GM18499 (cell line): ENCODE measurements around the gene LIMK1.
A peak's percentile ranks its signal among the peaks of the same experiment; 100 is the strongest.

ENCODE experiments used
- ATAC-seq: cut with Tn5 transposase; IDR thresholded peaks from one replicate; pipeline ENCODE4 v1.9.1; 2021; ENCODE audit warnings: moderate number of reproducible peaks; ENCODE audit not compliant: insufficient read depth, unreplicated experiment

LIMK1 gene

GRCh38 chr7:74082770-74083116 lies 861 bp upstream of the LIMK1 start:
- ATAC-seq: no peak

- no peak for ATAC-seq
Observed at GRCh38 chr7:74083928-74084721, 521 bp downstream of the LIMK1 start.

- no peak for ATAC-seq
Observed at GRCh38 chr7:74084722-74085578, 1.3 kb downstream of the LIMK1 start.

GRCh38 chr7:74087791-74088453 lies 4.3 kb downstream of the LIMK1 start:
- no peak for ATAC-seq

- ATAC-seq: no peak
Observed at GRCh38 chr7:74092321-74092963, 8.8 kb downstream of the LIMK1 start.

- ATAC-seq: no peak
Observed at GRCh38 chr7:74092964-74093471, 9.4 kb downstream of the LIMK1 start.

GRCh38 chr7:74093671-74094223 lies 10.1 kb downstream of the LIMK1 start:
- no peak for ATAC-seq

- ATAC-seq: no peak
Observed at GRCh38 chr7:74094224-74095101, 10.9 kb downstream of the LIMK1 start.

- ATAC-seq: no peak
Observed at GRCh38 chr7:74095135-74095534, 11.5 kb downstream of the LIMK1 start.

GRCh38 chr7:74097937-74098614 lies 14.5 kb downstream of the LIMK1 start:
- ATAC-seq: no peak

GRCh38 chr7:74099031-74099430 lies 15.4 kb downstream of the LIMK1 start:
- no peak for ATAC-seq

- ATAC-seq: peak; percentile 73
Observed at GRCh38 chr7:74101061-74101681, 17.6 kb downstream of the LIMK1 start.

- no peak for ATAC-seq
Observed at GRCh38 chr7:74103219-74103772, 19.7 kb downstream of the LIMK1 start.

GRCh38 chr7:74104702-74105101 lies 21.1 kb downstream of the LIMK1 start:
- ATAC-seq: no peak

- no peak for ATAC-seq
Observed at GRCh38 chr7:74105992-74106391, 22.4 kb downstream of the LIMK1 start.

GRCh38 chr7:74106846-74107245 lies 23.2 kb downstream of the LIMK1 start:
- no peak for ATAC-seq

- no peak for ATAC-seq
Observed at GRCh38 chr7:74115326-74115725, 31.7 kb downstream of the LIMK1 start.

GRCh38 chr7:74116356-74116755 lies 32.8 kb downstream of the LIMK1 start:
- no peak for ATAC-seq
